ENCODE data around the gene DPYD.

The DPYD gene

DNA sequence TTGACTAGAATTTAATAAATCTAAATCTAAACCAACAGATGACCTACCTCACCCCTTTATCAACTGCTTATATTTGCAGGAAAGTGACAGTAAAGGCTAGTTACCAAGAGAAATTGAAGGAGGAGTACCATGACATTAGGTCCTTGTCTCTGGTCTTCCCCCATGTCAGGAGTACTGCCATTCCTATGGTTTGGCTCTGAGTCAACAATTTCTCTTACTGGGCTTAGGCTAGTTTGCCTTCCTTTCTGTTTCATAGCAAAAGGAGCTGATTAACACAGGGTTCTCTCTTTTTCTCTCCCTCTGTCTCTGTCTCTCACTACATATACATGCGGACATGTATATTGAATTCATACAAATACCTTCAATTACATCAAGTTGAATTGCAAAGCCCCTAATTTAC, 579.9 kb downstream of the DPYD start:
- DNase-seq: no peak
- intact Hi-C loops (cut with DNase I; ENCODE audit: low total_unique reads): no loop called here
- TF ChIP-seq, protein P1, sequence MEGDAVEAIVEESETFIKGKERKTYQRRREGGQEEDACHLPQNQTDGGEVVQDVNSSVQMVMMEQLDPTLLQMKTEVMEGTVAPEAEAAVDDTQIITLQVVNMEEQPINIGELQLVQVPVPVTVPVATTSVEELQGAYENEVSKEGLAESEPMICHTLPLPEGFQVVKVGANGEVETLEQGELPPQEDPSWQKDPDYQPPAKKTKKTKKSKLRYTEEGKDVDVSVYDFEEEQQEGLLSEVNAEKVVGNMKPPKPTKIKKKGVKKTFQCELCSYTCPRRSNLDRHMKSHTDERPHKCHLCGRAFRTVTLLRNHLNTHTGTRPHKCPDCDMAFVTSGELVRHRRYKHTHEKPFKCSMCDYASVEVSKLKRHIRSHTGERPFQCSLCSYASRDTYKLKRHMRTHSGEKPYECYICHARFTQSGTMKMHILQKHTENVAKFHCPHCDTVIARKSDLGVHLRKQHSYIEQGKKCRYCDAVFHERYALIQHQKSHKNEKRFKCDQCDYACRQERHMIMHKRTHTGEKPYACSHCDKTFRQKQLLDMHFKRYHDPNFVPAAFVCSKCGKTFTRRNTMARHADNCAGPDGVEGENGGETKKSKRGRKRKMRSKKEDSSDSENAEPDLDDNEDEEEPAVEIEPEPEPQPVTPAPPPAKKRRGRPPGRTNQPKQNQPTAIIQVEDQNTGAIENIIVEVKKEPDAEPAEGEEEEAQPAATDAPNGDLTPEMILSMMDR (IDR thresholded peaks at IDR 0.05): no peak
- Histone ChIP-seq H3K27ac (no peak overlapping the region), H3K4me1 (no peaks in the 10 kb centered on the region), H3K36me3 (no peaks in the 10 kb centered on the region), H3K4me3 (no peak overlapping the region), H3K9me3 (no peaks in the 10 kb centered on the region), H3K27me3 (no peaks in the 10 kb centered on the region)

- TF ChIP-seq, protein P1 (IDR thresholded peaks at IDR 0.05): no peak
- H3K27ac ChIP-seq: no peak overlapping the region
- H3K4me1 ChIP-seq: no peaks in the 10 kb centered on the region
- intact Hi-C loops (cut with DNase I; ENCODE audit: low total_unique reads): no loop called here
- H3K36me3 ChIP-seq: no peaks in the 10 kb centered on the region
- no peaks in the 10 kb centered on the region for H3K9me3 ChIP-seq
- no peaks in the 10 kb centered on the region for H3K27me3 ChIP-seq
- H3K4me3 ChIP-seq: no peak overlapping the region
- DNase-seq: no peak
Measured at GRCh38 chr1:97338347-97338746, 582.5 kb downstream of the DPYD start.

DNA sequence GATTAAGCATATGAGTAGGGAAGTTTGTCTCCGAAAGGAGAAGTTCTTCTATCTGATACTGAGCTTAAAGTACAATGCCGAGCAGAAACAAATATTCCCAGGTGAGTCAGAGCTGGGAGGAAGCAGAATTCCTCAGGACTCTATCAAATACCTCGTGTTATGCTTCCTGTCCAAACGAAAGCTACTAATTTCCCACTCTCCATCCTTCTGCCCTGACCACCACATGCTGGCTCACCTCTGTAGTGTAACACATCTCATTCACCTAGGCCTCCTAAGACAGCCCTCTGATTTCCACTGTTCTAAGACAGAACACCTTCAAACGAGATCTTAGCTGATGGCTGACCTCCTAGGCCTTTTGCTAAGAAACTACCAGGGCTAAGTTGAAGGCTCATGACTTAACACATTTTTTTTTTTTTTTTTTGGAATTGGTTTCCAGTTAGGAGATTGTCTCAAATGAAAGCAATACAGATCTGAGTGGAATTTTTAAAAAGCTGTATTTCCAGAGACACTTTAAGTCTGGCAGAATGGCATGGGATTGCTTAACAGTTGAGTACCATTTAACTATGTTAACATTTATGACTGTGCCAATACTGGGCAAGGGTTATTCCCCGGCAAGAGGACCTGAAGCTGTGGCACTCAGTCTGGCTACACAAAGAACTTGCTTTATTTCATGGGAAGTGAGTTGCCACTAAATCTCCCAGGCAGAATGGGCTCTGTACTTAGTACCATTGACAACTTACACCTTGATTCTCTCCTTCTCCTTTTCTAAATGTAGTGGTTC, 583.4 kb downstream of the DPYD start:
- Histone ChIP-seq H3K4me1 (no peaks in the 10 kb centered on the region), H3K27me3 (no peaks in the 10 kb centered on the region), H3K36me3 (no peaks in the 10 kb centered on the region), H3K27ac (no peak overlapping the region), H3K4me3 (no peak overlapping the region), H3K9me3 (no peaks in the 10 kb centered on the region)
- TF ChIP-seq, protein P1 (IDR thresholded peaks at IDR 0.05): no peak
- intact Hi-C loops (cut with DNase I; ENCODE audit: low total_unique reads): no loop called here
- no peak for DNase-seq

DNA sequence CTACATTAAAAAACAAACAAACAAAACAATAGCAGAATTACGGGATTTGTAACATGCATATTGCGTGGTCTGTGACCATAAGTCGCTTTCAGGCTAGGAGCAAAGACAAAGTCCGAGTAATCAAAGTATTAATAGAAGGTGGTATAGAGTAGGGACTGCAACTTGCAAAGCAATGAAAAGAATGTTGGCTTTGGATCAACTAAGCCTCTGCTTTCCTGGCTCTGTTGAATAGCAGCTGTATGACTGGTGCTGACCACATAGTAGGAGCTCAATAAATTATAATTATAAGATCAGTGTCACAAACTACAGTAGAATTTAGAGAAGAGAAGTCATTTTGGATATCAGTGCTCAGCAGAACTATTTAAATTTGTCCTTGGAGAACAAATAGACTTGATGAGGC, 586.4 kb downstream of the DPYD start:
- TF ChIP-seq, protein P1 (IDR thresholded peaks at IDR 0.05): no peak
- Histone ChIP-seq H3K4me3 (no peak overlapping the region), H3K36me3 (no peaks in the 10 kb centered on the region), H3K27me3 (no peaks in the 10 kb centered on the region), H3K27ac (no peak overlapping the region), H3K9me3 (no peaks in the 10 kb centered on the region), H3K4me1 (no peaks in the 10 kb centered on the region)
- DNase-seq: no peak
- intact Hi-C loops (cut with DNase I; ENCODE audit: low total_unique reads): no loop called here

DNA sequence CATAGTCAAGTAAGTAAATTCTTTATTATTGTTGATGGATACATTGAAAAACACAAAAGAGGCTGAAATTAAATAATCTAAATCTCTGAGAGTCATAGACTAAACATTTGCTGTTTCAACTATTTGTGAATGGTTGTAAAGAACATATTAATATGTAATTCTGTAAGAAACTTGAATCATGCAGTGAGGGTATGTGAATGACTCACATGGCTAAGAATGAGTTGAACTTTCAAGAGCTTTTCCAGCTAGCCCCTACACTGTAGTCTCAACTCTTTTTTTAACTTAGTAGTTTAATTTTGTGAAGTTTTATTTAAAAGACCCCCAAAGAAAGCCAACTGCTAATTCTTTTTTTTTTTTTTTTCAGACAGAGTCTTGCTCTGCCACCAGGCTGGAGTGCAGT, 588.1 kb downstream of the DPYD start:
- no peaks in the 10 kb centered on the region for H3K9me3 ChIP-seq
- H3K36me3 ChIP-seq: no peaks in the 10 kb centered on the region
- intact Hi-C loops (cut with DNase I; ENCODE audit: low total_unique reads): no loop called here
- DNase-seq: no peak
- H3K27me3 ChIP-seq: no peaks in the 10 kb centered on the region
- no peak overlapping the region for H3K27ac ChIP-seq
- H3K4me1 ChIP-seq: no peaks in the 10 kb centered on the region
- TF ChIP-seq, protein P1 (IDR thresholded peaks at IDR 0.05): no peak
- H3K4me3 ChIP-seq: no peak overlapping the region
